ENCODE data around the gene LGALSL. TPM values are rescaled to one million over a fixed set of nuclear protein-coding genes. Genes with fewer than 3 reads are reported as not detected.

LGALSL gene
- total RNA-seq, 6 experiments from 2014 or later, result 3.2 to 8.1 (median 5.4) TPM

GRCh38 chr2:64493788-64494187 lies 39.8 kb downstream of the LGALSL start:
- WGBS (ENCODE audit: insufficient coverage, low coverage, low lambda C conversion rate, missing lambda C conversion rate), result 87% methylated on average over 4 of the region's 4 CpGs
- Histone ChIP-seq H3K36me3 (no peaks in the 10 kb centered on the region), H3K4me3 (no peak overlapping the region), H3K9me3 (no peaks in the 10 kb centered on the region), H3K4me1 (no peaks in the 10 kb centered on the region), H3K27me3 (no peaks in the 10 kb centered on the region), H3K27ac (no peak overlapping the region)
- DNase-seq, result no peak
- intact Hi-C loops (cut with DNase I), result no loop called here
- ATAC-seq, result no peak
- TF ChIP-seq POLR2A (IDR thresholded peaks at IDR 0.05) (no peak), CTCF (IDR thresholded peaks at IDR 0.05) (no peak)

- intact Hi-C loops (cut with DNase I), result no loop called here
- H3K9me3 ChIP-seq, result no peaks in the 10 kb centered on the region
- H3K27ac ChIP-seq, result no peak overlapping the region
- H3K4me3 ChIP-seq, result no peak overlapping the region
- H3K4me1 ChIP-seq, result no peaks in the 10 kb centered on the region
- 70% methylated on average over 1 of the region's 1 CpG for WGBS (ENCODE audit: insufficient coverage, low coverage, low lambda C conversion rate, missing lambda C conversion rate)
- TF ChIP-seq POLR2A (IDR thresholded peaks at IDR 0.05) (no peak), CTCF (IDR thresholded peaks at IDR 0.05) (no peak)
- no peaks in the 10 kb centered on the region for H3K36me3 ChIP-seq
- DNase-seq (no peak), ATAC-seq (no peak)
- no peaks in the 10 kb centered on the region for H3K27me3 ChIP-seq
Observed at GRCh38 chr2:64498438-64498837, 44.5 kb downstream of the LGALSL start.

GRCh38 chr2:64500549-64500948 lies 46.6 kb downstream of the LGALSL start:
- DNase-seq (no peak), ATAC-seq (no peak)
- no peaks in the 10 kb centered on the region for H3K27me3 ChIP-seq
- H3K36me3 ChIP-seq, result no peaks in the 10 kb centered on the region
- WGBS (ENCODE audit: insufficient coverage, low coverage, low lambda C conversion rate, missing lambda C conversion rate), result 84% methylated on average over 2 of the region's 5 CpGs
- no peak overlapping the region for H3K4me3 ChIP-seq
- H3K9me3 ChIP-seq, result no peaks in the 10 kb centered on the region
- H3K27ac ChIP-seq, result no peak overlapping the region
- no peaks in the 10 kb centered on the region for H3K4me1 ChIP-seq
- TF ChIP-seq POLR2A (IDR thresholded peaks at IDR 0.05), result no peak
- intact Hi-C loops (cut with DNase I), result no loop called here

- ATAC-seq, result no peak
- WGBS (ENCODE audit: insufficient coverage, low coverage, low lambda C conversion rate, missing lambda C conversion rate), result 36% methylated on average over 1 of the region's 1 CpG
- Histone ChIP-seq H3K9me3 (no peaks in the 10 kb centered on the region), H3K4me3 (no peak overlapping the region), H3K27me3 (no peaks in the 10 kb centered on the region), H3K36me3 (no peaks in the 10 kb centered on the region), H3K27ac (no peak overlapping the region), H3K4me1 (no peaks in the 10 kb centered on the region)
- DNase-seq, result no peak
- TF ChIP-seq CTCF (IDR thresholded peaks at IDR 0.05) (no peak), POLR2A (IDR thresholded peaks at IDR 0.05) (no peak)
- intact Hi-C loops (cut with DNase I), result no loop called here
Observed at GRCh38 chr2:64501946-64502345, 48.0 kb downstream of the LGALSL start.

GRCh38 chr2:64502860-64503259 lies 48.9 kb downstream of the LGALSL start:
- H3K9me3 ChIP-seq, result no peaks in the 10 kb centered on the region
- intact Hi-C loops (cut with DNase I), result no loop called here
- no peak overlapping the region for H3K27ac ChIP-seq
- H3K4me1 ChIP-seq, result no peaks in the 10 kb centered on the region
- DNase-seq (no peak), ATAC-seq (no peak)
- no peak overlapping the region for H3K4me3 ChIP-seq
- no peak for TF ChIP-seq CTCF (IDR thresholded peaks at IDR 0.05)
- TF ChIP-seq POLR2A (IDR thresholded peaks at IDR 0.05), result no peak
- 91% methylated on average over 3 of the region's 4 CpGs for WGBS (ENCODE audit: insufficient coverage, low coverage, low lambda C conversion rate, missing lambda C conversion rate)
- no peaks in the 10 kb centered on the region for H3K36me3 ChIP-seq
- no peaks in the 10 kb centered on the region for H3K27me3 ChIP-seq
